Inferior parietal cortex (tissue), 1 donor: Measurements from ENCODE around the gene RGS11.

Source experiments
- DNase-seq: peaks from one replicate; pipeline ENCODE4 v3.0.0-alpha.2; 2016; ENCODE audit errors: extremely low spot score

The RGS11 gene

DNA sequence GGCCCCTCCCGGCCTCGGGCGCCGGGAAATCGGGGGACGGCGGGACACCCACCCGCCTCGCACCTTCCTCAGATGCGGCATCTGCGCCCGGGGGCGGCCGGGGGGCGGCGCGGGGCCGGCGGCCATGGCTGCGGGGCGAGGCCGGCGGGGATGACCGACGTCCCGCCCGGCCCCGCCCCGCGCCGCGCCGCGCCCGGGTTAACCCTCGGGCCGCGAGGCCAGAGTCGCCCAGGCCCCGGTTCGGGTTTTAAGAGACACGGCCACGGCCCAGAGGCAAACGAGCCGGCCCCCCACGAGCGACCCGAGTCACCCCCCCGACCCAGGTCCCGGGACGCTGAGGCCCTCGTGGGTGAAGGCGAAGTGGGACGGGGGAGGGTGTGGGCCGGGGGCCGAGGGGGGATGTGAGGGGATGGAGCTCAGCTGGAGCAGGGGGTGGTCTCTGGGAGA lies at the start of gene RGS11:
RGS11 (minus strand) TSS at position 159 of the 447 bp plus-strand sequence; CDS start at position 126, 33 bp downstream.
- DNase-seq: no peak

DNA sequence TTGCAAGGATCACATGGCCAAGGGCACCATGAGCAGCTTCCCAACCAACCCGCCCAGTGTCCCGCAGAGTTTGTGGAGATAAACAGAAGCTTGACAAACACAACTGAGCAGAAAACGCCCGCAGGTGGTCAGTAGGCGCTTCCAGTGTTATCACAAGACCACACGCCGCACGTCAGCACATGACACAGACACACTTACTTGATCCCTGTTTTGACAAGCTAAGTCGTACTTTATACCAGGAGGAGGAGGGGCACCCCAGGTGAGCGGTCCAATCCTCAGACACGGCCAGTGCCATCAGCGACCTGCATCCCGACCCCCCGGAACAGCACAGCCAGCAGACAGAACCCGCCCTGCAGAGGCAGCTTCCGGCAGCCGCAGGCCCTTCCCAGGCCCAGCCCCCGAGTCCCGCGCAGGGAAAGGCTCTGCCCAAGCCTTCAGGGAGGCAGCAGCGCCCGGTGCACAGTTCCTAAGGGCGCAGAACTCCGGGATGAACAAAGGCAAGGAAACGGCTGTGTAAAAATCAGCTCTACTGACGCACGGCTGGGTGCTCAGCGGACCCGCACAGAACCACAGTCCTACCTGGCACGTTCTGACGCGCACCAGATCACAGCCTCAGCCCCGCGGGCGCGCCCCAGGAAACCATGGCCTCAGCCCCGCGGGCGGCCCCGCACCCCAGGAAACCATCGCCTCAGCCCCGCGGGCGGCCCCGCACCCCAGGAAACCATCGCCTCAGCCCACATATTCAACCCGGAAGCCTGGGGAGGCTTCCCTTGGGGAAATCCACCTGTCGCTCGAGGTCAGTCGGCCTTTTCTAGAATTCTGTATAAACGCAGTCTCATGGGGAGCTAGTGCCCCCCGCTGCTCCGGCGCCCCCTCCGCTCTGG lies 48.9 kb upstream of the RGS11 start:
- no peak for DNase-seq

DNA sequence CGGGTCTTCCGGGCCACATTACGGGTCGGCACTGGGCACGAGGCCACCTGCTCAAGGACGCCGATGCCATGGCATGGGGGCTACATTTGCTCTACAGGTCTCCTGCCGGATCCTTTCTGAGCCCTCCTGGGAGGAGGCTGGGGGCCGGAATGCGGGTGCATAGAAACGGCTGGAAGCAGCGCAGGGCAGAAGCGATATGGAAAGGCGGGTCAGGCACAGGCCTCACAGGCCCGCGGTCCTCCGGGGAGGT lies 48.4 kb upstream of the RGS11 start:
- no peak for DNase-seq

DNA sequence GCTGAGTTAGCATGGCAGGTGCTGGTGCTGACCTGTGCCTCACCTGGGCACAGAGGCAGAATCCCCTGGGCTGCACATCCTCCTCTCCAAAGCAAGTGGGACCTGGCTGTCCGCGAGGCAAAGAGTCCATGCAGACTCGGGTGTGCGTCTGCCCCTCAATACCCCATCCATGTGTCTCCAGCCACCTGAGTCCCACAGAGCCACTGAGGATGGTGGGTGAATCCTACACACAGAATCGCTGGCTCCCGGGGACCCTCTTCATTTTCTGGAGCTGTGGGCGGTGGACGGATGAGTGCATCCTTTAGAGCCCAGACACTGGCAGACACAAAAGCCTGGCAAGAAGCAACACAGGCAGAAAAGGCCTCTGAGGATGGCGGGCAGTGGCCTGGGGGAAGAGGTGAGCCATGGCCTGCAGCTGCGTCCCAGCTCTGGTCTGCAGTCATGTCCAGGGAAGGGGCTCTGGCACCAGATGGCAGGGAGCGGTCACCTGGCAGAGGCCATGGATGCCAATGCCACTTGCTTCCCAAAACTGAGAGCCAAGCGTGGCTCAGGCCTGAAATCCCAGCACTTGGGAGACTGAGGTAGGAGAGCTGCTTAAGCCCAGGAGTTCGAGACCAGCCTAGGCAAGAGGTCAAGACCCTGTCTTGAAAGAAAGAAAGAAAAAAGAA lies 46.9 kb upstream of the RGS11 start:
- no peak for DNase-seq

DNA sequence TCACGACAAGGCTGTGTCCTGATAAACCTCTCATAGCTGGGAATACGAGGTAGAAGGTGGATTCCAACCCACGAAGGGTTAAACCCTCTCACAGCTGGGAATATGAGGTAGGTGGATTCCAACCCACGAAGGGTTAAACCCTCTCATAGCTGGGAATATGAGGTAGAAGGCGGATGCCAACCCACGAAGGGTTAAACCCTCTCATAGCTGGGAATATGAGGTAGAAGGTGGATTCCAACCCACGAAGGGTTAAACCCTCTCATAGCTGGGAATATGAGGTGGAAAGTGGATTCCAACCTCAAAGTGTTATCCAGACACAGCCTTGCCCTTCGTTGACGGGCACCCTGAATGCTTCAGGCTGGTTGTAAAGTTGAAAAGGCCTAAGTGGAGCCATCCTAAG lies 45.8 kb upstream of the RGS11 start:
- no peak for DNase-seq

DNA sequence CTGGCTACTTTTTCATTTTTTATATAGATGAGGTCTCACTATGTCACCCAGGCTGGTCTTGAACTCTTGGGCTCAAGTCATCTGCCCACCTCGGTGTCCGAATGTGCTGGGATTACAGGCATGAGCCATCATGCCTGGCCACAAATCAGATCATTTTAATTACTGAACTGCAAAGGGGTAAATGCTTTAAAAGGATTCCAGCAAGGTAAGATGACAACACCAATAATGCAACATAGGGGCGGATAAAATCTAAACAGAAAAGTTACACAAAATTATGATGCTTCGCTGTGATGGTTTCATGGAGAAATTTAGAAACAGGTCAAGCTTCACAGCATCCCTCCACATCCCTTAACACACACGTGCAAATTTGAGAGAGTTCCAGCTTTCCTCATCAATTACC lies 44.5 kb upstream of the RGS11 start:
- no peak for DNase-seq

DNA sequence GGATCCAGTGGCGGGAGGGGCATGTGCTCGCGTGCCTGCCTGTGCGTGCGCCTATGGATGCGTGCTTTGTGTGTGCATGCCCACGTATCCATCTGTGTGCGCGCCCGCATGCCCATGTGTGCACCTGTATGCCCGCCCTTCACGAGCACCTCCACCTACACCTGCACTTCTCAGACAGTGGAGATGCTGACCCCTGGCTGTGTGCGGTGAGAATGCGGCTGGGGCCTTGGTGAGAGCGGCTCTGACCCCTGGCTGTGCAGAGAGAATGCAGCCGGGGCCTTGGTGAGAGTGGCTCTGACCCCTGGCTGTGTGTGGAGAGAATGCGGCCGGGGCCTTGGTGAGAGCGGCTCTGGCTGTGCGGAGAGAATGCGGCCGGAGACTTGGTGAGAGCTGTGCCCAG lies 42.9 kb upstream of the RGS11 start:
- no peak for DNase-seq

DNA sequence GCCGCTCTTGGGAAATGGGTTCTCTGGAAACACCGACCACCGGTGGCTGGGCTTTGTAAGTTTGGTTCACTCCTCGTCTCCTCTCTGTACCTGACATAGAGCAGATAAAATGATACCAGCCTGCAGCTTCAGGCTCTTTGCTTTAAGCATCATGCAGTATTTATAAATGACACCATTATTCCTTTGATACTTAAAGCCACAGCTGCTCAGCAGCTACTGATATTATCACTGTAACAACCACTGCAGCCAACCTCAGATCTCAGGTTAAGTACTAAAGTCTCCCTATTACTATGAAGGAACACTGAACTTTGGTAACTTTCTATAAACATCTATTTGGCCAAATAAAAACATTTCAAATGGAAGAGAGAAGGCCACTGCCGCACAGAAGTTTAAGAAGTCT lies 41.8 kb upstream of the RGS11 start:
- DNase-seq: no peak

DNA sequence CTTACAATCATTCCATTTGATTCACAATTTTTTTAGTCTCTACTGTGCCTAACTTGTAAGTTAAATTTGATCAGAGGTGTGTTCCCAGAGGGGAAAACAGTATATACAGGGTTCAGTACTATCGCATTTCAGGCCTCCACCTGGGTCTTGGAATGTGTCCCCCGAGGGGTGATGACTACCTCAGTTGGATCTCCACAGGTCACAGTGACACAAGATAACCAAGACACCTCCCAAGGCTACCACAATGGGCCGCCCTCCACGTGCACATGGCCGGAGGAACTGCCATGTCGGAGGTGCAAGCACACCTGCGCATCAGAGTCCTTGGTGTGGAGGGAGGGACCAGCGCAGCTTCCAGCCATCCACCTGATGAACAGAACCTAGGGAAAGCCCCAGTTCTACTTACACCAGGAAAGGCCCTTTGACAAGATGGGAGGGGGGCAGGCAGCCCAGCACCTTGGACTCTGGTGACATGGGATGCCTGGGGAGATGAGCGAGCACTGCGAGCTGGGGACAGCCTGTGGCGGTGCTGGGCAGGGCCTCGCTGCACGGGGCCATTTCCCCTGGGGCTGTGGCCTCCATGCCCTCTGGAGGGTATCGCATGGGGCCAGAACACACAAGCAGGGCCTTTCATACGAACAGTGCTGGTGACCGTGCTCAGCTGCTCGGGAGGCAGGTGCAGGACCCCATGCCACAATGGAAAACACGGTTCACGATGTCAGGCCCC lies 41.2 kb upstream of the RGS11 start:
- DNase-seq: no peak

DNA sequence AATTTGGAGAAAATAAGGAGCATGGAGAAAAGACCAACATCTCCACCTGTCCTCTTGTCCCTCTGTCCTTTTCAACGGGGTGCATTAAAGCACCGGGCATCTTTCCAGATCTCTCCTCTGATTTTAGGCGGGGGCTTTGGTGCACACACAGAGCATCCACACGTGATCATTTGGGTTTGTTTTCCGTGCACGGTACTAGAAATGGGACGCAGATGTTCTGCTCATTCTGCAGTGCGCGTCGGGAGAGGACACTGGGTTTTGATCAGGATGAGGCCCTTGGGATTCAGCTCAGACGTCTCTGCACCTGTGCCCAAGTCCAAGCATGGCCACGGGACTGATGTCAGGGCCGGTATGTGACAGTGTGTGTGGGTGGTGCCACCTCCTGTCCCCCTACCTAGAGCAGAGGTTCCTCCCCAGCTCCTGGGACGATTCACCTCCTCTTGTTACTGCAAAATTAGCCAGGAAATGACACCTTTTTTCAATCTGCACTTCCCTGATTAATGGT lies 39.1 kb upstream of the RGS11 start:
- no peak for DNase-seq

DNA sequence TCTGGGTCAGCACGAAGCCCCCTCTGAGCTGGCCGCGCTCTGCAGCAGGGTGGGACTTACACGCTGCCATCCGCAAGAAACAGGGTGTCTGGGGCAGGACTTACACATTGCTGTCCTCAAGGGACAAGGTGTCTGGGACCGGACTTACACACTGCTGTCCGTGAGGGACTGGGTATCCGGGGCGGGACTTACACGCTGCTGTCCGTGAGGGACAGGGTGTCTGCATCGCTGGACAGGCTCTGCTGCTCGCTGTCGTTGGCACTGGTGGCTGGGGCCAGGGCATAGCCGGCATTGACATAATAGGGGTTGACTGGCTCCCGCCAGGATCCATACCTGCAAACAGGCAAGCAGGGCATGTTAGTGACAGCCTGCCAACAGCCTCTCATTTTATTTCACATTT lies 38.6 kb upstream of the RGS11 start:
- no peak for DNase-seq

DNA sequence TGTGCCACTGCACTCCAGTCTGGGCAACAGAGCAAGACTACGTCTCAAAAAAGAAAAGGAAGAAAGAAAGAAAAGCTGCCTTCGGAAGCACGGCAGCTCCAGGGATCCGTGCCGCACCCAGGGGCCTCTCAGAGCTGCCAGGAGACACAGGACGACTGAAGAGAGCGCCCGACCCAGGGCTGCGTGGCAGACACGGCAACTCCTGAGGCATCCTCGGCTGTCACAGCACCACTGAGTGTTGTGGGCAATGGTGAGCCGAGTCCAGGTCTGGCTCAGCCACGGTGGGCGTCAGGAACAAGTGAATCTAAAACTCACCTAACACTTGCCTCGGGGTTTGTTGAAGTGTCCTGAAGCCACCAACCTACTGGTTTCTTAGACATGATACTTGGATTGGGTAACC lies 36.0 kb upstream of the RGS11 start:
- no peak for DNase-seq

DNA sequence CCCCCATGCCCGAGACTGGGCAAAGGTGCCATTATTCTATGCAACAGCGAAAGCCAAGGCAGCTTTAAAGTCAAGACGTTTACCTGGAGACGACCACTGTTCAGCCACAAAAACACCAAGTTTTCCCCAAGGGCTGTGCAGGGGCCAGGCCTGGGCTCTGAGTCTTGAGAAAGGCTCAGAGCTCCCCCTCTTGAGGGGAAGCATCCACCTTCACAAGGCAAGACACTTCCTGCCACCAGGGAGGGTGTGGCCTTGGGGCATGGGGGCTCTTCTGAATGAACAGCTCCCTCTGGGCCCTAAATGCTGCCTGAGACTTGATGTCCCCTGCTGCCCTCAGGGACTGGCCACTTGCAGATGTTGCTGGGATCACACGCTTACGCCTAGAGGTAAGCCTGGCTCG lies 33.7 kb upstream of the RGS11 start:
- DNase-seq: no peak

DNA sequence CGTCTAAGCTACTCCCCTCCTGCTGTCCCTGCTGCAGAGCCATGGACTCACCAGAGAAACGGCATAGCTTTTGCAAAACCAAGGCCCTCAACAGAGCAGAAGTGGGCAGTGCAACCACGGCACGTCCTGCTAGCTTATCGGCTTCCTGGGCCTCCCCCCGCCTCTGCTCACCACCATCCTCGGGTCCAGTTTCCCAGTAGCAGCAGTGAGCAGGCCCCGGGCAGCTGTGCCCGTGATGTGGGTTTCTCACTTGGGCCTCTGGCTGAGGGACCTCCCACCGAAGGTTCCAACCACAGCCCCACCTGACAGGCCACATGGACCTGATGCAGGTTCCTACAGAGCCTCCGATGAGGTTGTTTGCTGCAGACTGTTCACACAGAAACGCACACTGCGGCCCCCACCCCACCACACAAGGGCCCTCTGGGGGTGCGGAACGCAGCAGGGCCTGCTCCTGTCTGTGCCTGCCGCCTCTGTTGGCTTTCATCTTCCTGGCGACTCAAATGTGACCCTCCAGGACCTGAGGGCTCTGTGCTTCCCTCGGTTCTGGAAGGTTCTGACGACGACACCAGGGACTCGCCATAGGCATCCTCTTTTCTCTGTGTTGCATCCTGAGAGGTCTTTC lies 32.1 kb upstream of the RGS11 start:
- no peak for DNase-seq

DNA sequence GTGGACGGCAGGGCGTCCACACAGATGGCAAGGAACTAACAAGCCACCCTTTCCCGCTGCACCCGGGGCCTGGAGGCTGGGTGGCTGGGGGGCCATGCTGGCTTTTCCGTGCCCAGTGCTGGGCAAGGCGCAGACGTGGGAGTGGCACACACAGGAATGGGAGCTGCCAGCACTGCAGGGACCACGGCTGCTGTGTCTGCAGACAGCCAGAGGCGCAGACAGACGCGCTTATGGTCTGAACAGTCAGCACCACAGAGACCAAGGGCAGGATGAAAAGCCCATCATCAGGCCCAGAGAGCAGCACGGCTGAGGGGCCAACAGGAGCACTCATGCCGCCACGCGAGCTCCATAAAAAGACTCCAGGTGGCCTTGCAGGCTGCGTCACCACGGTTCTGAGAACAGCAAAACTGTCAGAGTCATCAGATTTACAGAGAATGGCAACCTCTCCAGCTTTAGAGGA lies 31.2 kb upstream of the RGS11 start:
- peak; percentile 29 for DNase-seq

DNA sequence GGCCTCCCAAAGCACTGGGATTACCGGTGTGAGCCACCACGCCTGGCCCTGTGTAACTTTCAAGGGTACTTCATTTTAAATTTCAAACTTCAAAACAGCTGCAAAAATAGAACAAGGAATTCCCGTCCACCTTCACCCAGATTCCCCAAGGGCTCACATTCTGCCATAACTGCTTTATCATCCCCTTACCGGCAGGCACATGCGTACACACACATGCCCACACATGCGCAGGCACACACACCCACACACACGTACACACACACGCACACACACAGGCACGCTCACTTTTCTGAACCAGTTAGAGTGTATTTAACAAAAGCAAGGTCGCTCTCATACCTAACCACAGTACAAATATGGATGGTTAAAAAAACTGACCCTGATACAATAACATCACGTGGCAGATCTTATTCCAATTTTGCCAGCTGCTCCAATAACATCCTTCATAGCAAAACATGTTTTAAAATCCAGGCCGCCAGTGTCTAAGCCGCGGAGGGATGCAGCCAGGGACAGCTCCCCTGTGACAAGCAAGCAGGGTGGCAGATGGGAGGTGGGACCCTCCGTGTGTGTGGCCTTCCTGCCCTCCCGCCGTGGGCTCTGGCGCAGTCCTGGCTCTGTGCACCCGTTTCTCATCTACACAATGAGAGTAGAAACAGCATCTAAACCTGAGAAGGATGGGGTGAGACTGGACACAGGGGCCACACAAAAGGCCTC lies 30.3 kb upstream of the RGS11 start:
- peak; percentile 32 for DNase-seq

DNA sequence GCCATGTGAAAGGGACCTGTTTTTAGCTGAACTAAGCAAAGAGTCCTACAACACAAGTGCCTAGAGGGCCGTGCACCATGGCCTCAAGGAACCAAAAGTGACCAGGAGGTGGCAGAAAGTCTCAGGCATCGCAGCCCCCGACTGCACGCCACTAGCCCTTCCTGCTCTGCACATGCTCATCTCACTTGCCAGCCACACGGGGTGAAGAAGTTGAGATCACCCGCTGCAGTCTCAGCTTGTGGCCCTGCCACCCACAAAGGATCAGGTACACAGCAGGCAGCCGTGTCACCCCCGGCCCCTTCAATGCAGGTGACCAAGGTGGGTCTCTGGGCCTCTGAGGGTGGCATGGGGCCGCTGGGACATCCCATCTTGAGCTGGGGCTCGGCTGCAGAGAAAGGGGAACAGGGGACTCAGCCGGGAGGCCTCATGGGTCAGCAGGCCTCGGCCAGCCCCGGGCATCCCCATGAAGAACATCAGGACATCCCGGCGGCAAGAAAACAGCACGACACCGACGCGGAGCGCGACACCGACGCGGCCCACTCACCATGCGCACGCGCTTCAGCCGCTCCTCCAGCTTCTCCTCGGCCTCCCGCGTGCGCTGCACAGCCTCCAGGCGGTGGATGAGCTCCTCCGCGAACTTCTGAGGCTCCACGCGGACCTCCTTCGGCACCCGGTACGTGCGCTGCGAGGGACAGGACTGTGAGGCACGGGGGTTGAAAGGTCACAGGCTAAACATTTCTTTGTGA lies 28.2 kb upstream of the RGS11 start:
- no peak for DNase-seq

DNA sequence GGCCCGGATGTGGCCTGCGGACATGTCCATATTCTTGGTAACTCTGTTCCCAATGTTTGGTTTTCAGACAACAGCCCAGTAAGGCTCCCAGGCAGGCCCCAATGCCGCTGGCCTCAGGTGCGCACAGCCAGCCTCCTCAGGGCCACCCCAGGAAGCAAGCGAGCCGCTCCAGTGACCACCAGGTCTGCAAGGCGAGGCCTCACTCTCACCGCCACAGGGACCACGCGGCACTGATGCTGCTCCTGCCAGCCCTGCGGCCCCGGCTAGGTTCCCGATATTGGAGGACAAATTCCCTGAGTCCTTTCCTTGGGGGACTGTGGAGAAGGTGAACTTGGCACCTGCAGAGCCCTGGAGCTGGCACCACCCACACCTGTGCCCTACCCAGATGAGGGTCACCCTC lies 26.2 kb upstream of the RGS11 start:
- no peak for DNase-seq

DNA sequence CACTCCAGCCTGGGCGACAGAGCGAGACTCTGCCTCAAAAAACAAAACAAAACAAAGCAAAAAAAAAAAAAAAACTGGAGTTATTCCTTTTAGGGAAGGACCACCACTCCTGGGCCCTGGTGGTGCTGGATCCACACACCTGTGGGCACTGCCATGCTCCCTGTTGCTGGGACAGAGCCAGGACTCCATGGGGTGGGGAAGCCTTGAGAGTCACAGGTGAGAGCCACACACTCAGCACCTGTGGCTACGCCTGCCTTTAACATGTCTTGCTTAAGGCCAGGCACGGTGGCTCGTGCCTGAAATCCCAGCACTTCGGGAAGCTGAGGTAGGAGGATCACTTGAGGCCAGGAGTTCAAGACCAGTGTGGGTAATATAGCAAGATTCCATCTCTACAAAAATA lies 25.5 kb upstream of the RGS11 start:
- DNase-seq: no peak

DNA sequence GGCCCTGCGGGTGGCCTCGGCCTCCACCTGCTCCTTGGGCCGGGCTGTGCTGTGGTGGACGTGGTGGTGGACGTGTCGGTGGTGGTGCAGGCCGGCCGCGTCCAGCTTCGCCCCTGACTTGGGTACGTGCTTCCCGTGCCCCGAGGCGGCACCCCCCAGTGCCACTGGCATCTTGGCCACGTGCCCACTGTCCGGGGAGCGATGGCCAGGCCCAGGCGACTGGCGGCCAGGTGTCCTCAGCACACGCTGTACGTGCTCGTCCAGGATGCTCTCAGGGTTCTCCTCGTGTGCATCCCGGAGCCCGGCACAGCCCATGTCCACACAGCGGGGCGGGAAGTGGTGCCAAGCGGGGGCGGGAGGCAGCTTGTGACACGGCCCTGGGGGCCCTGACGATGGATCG lies 22.1 kb upstream of the RGS11 start:
- no peak for DNase-seq
